Kidney tubule cell (primary cell): ENCODE measurements around the gene CASTOR1.

Experiments
- DNase-seq: peaks from one replicate; pipeline ENCODE4 v3.0.0-alpha.2; 2018; ENCODE audit warnings: low spot score

Gene CASTOR1

DNA sequence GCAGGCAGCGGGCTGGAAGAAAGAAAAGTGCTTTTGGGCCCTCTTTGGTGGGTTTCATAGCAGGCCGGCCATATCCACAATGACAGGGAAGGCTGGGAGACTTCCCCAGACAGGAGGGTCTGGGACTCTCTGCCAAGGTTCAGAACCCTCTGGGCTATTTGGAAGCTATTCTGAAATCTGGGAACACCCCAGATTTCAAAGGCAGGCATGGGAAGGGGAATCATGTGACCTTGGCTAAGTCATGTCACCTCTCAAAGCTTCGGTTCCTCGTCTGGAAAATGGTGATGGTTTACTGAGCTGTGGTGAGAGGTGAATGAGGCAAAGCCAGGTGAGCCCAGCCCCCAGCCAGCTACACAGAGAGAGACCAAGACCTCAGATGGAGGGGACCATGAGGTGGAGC, 4.6 kb downstream of the CASTOR1 start:
- no peak for DNase-seq

- DNase-seq = no peak
Measured at GRCh38 chr22:30284172-30284571, 5.1 kb downstream of the CASTOR1 start.

DNA sequence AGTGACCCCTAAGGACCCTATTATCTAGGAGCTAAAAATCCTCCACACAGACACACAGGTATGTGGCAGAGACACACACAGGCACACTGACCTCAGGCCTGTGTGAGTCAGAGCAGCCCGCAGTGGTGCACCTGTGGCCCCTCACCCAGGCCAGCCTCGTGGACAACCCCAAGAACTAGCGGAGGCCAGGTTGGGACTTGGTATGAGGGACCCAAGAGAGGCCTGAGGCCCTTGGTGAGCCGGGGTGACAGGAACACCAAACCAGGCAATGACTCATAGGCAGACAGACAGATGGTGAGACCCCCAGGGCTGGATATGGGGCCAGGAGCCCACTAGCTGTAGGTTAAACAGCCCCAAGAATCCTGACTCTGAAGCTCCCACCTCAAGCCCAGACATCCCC, 6.0 kb downstream of the CASTOR1 start:
- DNase-seq = no peak

DNA sequence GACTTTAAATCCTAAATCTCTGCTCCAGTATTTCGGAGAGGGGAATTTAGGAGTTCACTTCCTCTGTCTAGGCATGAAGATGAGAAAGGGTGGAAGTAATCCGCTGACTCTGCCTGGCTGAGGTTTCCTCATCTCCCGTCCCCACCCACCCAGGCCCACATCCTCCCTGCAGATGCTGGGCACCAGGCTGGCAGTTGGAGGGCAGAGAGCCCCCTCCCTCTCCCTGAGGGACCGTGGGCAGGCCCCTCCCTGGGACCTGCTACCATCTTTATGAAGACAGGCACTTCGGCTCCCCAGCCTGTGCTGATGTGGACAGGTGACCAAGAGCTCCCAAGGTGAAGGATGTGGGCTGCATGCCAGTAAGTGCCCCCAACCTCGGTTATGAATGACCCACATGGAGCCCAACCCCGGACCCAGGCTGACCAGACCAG, 6.7 kb downstream of the CASTOR1 start:
- no peak for DNase-seq

DNA sequence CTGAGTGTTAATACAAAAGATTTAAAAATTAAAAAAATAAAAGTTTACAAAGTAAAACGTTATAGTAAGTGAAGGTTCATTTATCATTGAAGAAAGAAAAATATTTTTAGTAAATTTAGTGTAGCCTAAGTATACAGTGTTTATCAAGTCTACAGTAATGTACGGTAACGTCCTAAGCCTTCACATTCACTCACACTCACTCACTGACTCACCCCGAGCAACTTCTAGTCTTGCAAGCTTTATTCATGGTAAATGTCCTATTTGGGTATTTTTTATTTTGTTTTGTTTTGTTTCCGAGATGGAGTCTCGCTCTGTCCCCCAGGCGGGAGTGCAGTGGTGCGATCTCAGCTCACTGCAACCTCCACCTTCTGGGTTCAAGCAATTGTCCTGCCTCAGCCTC, 8.8 kb downstream of the CASTOR1 start:
- DNase-seq = no peak

GRCh38 chr22:30279932-30280331, 9.4 kb downstream of the CASTOR1 start:
- no peak for DNase-seq

DNA sequence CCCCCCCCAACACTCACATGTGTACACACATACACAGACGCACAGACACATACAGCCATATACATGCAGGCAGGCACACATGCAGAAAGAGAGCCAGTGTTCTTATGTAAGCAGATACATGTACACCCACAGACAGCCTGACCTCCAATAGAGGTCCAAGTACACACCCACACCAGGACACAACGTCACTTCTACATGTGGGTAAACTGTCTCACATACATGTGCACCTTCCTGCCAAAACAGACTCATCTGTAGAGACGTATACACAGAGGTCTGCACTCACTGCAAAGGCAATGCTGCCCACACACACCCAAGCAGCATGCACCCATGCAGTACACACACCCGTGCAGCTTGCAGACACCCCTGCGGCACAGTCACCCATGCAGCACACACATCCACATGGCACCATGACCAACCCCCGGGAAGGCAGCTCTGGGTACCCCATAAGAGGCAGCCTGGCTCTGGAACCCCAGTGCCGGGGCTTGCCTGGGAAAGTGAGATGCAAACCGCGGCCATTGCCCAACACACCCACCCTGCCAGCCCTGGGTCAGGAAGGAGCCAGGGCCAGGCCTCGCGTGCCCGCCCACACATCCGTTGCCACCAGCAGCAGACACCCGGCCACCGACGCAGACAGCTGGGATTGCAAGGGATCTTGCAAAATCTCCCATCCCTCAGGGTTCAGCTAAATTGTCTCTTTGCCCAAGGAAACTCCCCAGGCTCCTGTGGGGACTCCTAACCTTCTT, 10.1 kb downstream of the CASTOR1 start:
- no peak for DNase-seq

DNA sequence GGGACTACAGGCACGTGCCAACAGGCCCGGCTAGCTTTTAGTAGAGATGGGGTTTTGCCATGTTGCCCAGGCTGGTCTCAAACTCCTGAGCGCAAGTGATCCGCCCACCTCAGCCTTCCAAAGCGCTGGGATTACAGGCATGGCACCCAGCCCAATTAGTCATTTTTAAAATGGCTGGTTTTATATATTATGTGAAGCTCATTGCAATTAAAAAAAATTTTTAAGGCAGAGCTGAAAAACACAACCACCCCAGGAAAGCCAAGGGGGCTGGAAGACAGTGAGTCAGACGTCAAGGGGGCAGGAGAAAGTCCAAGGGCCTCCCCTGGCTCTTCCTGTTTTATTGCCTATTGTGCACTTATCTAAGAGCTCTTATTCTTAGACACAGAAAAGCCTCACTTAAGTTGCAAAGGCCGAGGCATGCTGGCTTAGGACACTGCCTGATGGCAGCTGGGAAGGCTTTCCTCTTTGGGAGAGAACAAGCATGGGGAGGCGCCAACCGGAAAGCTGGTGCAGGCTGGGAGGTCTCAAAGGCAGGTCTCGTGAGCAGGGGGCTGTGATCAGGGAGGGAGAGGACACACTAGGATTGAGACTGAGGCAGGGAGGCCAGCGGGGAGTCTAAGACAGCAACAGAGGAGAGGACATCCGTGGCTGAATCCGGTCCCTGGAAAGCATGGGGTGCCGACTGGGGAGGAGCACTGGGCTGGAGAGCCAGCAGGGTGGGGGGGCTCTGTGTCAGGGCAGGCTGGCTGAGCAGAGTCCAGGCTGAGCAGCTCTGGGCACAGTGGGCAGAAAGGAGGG, 11.6 kb downstream of the CASTOR1 start:
- peak; percentile 64 for DNase-seq

- no peak for DNase-seq
Measured at GRCh38 chr22:30276039-30276438, 13.3 kb downstream of the CASTOR1 start.

GRCh38 chr22:30275625-30276024, 13.7 kb downstream of the CASTOR1 start:
- peak; percentile 52 for DNase-seq

DNA sequence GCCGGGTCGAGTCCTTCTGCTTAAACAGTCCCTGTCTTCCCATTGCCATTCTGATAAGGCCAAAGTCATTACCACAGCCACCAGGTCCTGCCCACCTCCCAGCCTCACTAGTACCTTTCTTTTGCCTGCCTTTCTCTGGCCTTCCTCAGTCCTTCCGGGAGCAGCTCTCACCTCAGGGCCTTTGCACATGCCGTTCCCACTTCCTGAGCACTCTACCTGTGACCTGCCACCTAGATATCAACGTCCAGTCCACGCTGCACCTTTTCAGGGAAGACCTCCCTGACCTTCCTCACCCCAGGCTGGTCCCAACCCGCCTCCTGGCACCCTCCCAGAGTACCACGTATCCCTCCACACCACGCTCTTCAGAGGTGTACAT, 14.9 kb downstream of the CASTOR1 start:
- no peak for DNase-seq

- DNase-seq = no peak
Measured at GRCh38 chr22:30273711-30274436, 15.4 kb downstream of the CASTOR1 start.

- DNase-seq = no peak
Measured at GRCh38 chr22:30272781-30273601, 16.3 kb downstream of the CASTOR1 start.

DNA sequence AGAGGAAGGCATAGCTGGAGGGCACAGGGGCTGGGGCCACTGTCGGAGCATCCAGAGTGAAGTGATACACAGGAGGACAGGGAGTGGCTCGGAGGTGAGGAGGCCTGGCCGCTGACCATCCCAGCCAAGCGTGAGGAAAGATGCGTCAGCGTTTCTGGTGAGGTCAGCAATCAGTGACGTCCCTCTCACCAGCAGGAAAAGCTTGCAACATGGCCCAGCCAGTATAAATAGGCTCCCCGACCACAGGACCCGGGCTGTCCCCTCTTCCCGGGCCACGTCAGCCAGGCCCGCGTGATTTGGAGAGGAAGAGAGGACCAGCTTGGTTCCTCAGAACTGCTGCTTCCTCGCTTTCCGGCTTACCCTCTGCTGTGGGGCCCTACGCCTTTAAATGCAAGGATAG, 18.5 kb downstream of the CASTOR1 start:
- peak; percentile 72 for DNase-seq

DNA sequence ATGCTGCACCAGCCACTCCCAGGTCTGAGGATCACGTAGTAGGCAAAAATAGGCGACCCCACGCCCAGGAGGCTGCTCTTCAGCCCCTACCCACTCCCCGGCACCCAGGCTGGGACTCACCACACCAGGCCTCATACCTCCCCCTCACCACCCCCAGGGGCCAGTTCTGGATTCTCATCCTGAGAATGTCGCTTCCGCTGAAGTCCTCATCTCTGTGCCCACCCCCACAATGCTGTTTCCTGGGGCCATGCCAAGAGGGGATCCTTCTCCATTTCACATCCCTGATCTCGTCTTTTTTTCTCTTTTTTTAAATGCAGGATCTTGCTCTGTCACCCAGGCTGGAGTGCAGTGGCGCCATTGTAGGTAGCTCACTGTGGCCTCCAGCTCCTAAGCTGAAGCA, 21.0 kb downstream of the CASTOR1 start:
- DNase-seq = no peak

DNA sequence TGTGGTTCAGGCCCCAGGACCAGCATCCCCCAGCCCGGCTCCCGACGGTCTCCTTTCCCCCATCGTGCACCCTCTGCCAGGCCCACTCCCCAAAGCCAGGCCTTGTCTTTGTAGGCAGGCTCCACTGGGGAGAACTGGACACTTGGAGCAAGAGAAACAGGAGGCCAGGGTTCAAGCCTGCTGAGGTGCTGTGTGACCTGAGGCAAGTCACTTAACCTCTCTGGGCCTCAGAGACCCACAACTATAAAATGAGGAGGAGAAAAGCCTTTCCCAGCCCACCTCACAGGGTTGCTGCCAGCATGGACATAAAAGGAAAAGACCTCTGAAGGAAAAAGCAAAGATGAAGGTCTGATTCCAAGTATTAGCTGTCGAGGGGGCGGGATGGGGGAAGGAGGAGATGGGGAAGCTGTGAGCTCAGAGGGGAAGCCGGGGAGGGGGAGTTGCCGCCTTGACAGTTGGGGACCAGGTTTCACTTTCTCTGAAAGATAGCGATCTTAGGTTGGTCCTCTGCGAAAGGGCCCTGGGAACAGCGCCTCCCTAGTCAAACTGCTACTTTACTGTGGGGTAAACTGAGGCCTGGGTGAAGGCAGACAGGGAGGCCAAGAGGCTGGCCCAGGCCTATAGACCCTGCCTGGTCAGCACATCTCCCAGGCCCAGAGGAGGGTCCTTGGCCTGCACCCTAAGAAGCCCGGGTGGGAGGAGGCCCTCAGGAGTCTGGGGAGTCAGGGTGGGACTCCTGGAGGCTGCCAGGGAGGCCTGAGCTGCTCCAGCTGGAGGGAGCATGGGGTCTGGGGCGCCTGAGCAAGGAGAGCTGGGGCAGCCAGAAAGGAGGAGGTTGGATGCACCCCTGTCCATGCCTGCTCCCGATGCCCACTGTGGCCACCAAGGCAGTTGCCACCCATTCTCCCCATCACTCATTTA, 21.7 kb downstream of the CASTOR1 start:
- no peak for DNase-seq

DNA sequence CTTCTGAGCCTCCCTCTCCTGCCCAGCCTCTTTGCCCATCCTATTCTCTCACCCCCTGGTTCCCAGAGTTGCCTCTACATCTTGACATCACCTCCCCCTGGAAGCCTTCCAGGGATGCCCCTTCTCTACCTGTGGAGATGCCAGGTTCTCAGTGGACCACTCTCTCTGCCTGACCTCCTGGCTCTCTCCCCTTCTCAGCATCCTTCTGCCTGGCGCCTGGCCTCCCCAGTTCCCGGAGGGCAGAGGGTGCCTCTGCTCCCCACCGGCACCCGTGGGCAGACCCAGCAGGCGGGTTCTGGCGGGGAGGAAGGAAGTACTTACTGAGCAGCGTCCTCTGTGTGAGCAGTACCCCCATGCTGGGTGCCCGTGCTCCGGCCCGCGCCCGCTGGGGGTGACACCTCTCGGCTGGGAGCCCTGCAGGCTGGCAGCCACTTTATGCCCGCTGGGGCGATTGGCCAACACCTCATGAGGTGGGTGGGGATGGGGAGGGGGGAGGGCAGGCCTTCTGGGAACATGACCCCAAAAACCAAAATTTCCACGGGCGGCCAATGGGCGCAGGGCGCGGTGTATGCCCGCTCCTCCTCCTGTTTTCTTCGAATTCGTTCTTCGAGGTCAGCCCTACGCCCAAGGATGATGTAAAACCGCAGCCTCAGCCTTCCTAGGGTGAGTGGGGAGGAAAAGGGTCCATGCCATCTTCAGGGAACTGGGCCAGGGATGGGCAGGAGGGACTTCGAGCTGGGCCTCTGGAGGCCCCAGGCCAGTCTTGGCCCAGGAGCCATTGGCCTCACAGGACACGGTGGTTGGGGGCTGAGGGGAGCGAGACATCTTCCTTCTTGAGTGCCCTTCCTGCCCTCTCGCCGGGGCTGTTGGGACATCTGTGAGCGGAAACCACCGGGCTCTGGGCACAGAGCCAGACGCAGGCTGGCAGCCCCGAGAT, 22.6 kb downstream of the CASTOR1 start, which contains the start of gene OSM:
Gene OSM, minus strand, starts transcription at position 407 of the 937 bp plus-strand sequence. Its CDS starts 52 bp downstream, at position 355.
- DNase-seq = no peak

GRCh38 chr22:30265823-30266444, 23.4 kb downstream of the CASTOR1 start:
- DNase-seq = no peak

- no peak for DNase-seq
Measured at GRCh38 chr22:30265131-30265720, 24.1 kb downstream of the CASTOR1 start.
